ENCODE results near the gene UNC80. TPM values are rescaled to one million over a fixed set of nuclear protein-coding genes. Genes with fewer than 3 reads are reported as not detected.

The UNC80 gene
- total RNA-seq, 4 donors from 2014 or later: 0.04 to 0.80 (median 0.21) TPM; not detected in 1

DNA sequence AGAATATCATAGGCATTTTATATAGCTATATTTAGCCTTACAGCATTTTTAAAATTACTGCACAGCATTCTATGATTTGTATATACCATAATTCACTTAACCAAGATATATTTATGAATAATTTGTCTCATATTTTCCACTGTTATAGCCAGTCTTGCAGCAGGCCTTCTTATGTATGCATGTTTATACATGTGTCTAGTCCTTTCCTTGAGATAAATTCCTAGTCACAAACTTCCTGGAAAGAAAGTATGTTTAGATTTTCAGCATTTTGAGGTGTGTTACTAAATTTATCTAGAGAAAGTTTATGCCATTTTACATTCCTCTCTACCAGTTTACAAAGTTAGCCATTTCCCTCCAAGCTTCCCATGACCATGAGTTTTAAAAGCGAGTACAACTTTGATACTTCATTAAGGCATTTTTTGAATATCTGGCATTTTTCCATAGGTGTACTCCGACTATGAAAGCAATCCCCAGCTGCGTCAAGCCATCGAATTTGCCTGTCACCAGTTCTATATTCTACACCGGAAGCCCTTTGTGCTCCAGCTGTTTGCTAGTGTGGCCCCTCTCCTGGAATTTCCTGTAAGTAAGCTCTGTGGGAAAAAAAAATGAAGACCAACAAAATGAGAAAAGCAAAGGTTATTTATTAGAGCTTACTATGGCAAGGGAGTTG is 171.4 kb downstream of the UNC80 start:
- Histone ChIP-seq H3K4me3 (no peak overlapping the region), H3K27ac (no peak overlapping the region)
- TF ChIP-seq, protein P1, sequence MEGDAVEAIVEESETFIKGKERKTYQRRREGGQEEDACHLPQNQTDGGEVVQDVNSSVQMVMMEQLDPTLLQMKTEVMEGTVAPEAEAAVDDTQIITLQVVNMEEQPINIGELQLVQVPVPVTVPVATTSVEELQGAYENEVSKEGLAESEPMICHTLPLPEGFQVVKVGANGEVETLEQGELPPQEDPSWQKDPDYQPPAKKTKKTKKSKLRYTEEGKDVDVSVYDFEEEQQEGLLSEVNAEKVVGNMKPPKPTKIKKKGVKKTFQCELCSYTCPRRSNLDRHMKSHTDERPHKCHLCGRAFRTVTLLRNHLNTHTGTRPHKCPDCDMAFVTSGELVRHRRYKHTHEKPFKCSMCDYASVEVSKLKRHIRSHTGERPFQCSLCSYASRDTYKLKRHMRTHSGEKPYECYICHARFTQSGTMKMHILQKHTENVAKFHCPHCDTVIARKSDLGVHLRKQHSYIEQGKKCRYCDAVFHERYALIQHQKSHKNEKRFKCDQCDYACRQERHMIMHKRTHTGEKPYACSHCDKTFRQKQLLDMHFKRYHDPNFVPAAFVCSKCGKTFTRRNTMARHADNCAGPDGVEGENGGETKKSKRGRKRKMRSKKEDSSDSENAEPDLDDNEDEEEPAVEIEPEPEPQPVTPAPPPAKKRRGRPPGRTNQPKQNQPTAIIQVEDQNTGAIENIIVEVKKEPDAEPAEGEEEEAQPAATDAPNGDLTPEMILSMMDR (IDR thresholded peaks at IDR 0.05): no peak
- TF ChIP-seq POLR2A (IDR thresholded peaks at IDR 0.05) (no peak), EP300 (IDR thresholded peaks at IDR 0.05) (no peak), POLR2AphosphoS5 (IDR thresholded peaks at IDR 0.05) (no peak)

DNA sequence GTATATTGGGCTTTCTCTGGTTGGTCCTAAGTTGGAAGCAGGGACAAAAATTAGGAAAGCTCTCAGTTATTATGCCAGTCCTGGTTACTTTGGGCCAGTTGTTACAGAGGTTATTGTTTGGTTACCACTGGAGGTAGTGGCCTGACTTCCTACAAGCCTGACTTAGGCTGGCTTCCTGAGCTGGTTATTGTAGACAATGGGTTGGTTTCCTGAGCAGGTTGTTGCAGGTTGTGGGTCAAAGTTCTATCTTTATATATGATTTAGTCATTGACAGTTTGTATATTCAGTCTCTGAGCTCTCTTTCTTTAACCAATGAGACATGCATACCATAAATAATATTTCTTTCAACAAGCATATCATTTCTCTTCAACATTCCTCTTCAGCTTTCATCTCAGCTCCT is 172.1 kb downstream of the UNC80 start:
- Histone ChIP-seq H3K36me3 (no peaks in the 10 kb centered on the region), H3K27me3 (no peaks in the 10 kb centered on the region), H3K4me1 (peaks cover 12% of the 10 kb centered on the region), H3K9me3 (no peaks in the 10 kb centered on the region), H3K4me3 (no peak overlapping the region), H3K27ac (no peak overlapping the region)
- no peak for DNase-seq (ENCODE audit: low spot score in 2 of 2)
- TF ChIP-seq POLR2A (IDR thresholded peaks at IDR 0.05): no peak
- no peak for TF ChIP-seq EP300 (IDR thresholded peaks at IDR 0.05)

More for the DNA sequence above, 171.4 kb downstream of the UNC80 start:
- no peaks in the 10 kb centered on the region for H3K9me3 ChIP-seq
- peaks cover 12% of the 10 kb centered on the region for H3K4me1 ChIP-seq
- 54% methylated on average over 5 of the region's 5 CpGs for WGBS
- no peak for DNase-seq (ENCODE audit: low spot score in 2 of 2)
- no peaks in the 10 kb centered on the region for H3K27me3 ChIP-seq
- H3K36me3 ChIP-seq: no peaks in the 10 kb centered on the region

DNA sequence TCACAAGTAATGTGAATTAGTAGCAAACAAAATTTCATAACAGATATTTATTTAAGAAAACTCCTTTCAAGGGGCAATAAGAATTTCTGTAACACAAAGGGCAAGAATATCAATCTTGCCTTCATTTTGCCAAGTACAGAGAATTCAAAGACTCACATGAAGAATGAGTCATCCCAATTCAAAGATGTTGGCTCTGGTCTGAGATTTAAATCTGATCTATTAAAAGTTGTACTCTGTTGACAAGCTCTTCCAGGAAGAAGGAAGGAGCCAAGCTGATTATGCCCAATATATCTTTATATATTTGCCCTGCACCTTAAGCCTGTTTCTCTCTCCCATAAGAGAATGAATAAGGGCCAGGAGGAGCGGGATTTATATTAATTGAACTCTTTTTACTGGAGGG is 174.9 kb downstream of the UNC80 start:
- H3K27ac ChIP-seq: no peak overlapping the region
- DNase-seq (ENCODE audit: low spot score in 2 of 2): no peak
- no peaks in the 10 kb centered on the region for H3K36me3 ChIP-seq
- peaks cover 12% of the 10 kb centered on the region for H3K4me1 ChIP-seq
- no peak overlapping the region for H3K4me3 ChIP-seq
- 44% methylated on average over 1 of the region's 1 CpG for WGBS
- H3K27me3 ChIP-seq: no peaks in the 10 kb centered on the region
- no peaks in the 10 kb centered on the region for H3K9me3 ChIP-seq
- TF ChIP-seq, protein P1 (IDR thresholded peaks at IDR 0.05): no peak
- TF ChIP-seq POLR2AphosphoS5 (IDR thresholded peaks at IDR 0.05) (no peak), POLR2A (IDR thresholded peaks at IDR 0.05) (no peak), EP300 (IDR thresholded peaks at IDR 0.05) (no peak)

DNA sequence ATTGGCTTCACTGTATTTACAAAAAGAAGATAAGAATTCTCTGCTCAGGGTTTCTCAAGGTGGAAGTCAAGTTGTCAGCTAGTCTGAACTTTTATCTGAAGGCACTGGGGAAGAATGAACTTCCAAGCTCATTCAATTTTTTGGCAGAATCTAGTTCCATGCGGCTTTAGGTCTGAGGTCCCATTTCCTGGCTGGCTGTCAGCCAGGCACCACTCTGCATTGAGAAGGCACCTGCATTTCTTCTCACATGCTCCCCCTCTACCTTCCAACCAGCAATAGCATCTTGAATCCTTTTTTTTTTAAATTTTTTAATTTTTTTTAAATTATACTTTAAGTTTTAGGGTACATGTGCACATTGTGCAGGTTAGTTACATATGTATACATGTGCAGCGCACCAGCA is 184.6 kb downstream of the UNC80 start:
- Histone ChIP-seq H3K36me3 (no peaks in the 10 kb centered on the region), H3K4me3 (no peak overlapping the region), H3K9me3 (no peaks in the 10 kb centered on the region), H3K4me1 (no peaks in the 10 kb centered on the region), H3K27me3 (no peaks in the 10 kb centered on the region), H3K27ac (no peak overlapping the region)
- TF ChIP-seq EP300 (IDR thresholded peaks at IDR 0.05) (no peak), POLR2AphosphoS5 (IDR thresholded peaks at IDR 0.05) (no peak), POLR2A (IDR thresholded peaks at IDR 0.05) (no peak)
- TF ChIP-seq, protein P1 (IDR thresholded peaks at IDR 0.05): no peak
- DNase-seq (ENCODE audit: low spot score in 2 of 2): no peak
- WGBS: 70% methylated on average over 2 of the region's 2 CpGs

DNA sequence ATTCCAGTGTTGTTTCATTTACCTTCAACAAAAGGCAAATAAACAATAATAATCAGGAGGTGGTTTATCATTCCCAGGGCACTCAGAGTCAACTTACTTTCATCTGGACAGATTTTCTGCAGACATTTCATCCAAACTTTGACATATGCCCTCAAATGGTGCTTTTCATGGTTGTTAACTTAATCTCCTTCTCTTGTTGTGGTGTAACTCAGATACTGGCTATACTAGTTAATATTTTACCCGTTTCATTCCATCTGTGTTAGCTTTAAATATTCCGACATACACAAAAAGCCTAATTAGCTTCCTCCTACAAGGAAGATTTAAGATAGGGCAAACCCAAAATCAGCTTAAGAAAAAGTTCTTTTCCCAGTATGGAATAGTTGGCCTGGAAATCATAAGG is 186.4 kb downstream of the UNC80 start:
- no peaks in the 10 kb centered on the region for H3K4me1 ChIP-seq
- DNase-seq (ENCODE audit: low spot score in 2 of 2): no peak
- H3K4me3 ChIP-seq: no peak overlapping the region
- H3K36me3 ChIP-seq: no peaks in the 10 kb centered on the region
- 82% methylated on average over 2 of the region's 2 CpGs for WGBS
- H3K27ac ChIP-seq: no peak overlapping the region
- no peaks in the 10 kb centered on the region for H3K27me3 ChIP-seq
- no peak for TF ChIP-seq POLR2AphosphoS5 (IDR thresholded peaks at IDR 0.05)
- TF ChIP-seq, protein P1 (IDR thresholded peaks at IDR 0.05): no peak
- TF ChIP-seq EP300 (IDR thresholded peaks at IDR 0.05): no peak
- no peak for TF ChIP-seq POLR2A (IDR thresholded peaks at IDR 0.05)
- no peaks in the 10 kb centered on the region for H3K9me3 ChIP-seq

DNA sequence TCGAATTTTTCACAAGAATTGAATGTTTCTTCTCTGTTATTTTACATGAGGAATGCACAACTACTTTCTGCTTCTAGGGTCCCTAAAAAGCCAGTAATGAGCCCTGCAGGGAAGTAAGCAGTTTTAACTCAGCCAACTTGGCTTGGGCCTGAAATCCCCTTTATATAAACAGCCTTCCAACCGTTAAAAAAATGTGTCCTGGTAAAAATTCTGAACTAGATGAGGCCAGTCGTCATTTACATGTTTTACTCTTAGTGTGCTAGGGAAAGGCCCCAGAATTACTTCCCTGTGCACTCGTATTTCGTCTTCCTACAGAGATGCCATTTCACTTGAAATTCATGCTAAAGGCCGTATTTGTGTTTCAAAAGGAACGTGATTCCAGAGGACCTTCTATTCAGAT is 188.4 kb downstream of the UNC80 start:
- Histone ChIP-seq H3K9me3 (no peaks in the 10 kb centered on the region), H3K27me3 (no peaks in the 10 kb centered on the region), H3K27ac (no peak overlapping the region), H3K36me3 (no peaks in the 10 kb centered on the region), H3K4me3 (no peak overlapping the region), H3K4me1 (no peaks in the 10 kb centered on the region)
- 77% methylated on average over 7 of the region's 7 CpGs for WGBS
- DNase-seq (ENCODE audit: low spot score in 2 of 2): no peak
- TF ChIP-seq, protein P1 (IDR thresholded peaks at IDR 0.05): no peak
- no peak for TF ChIP-seq POLR2A (IDR thresholded peaks at IDR 0.05)
- no peak for TF ChIP-seq EP300 (IDR thresholded peaks at IDR 0.05)
- TF ChIP-seq POLR2AphosphoS5 (IDR thresholded peaks at IDR 0.05): no peak
